GM18498 (cell line): ENCODE measurements around the gene ERBIN.
"Not testable (repeated sequence)": the region's sequence is repeated elsewhere in the genome, so short reads cannot be mapped to it uniquely, and the experiment has no call there.

Experiments
- ATAC-seq: cut with Tn5 transposase; IDR thresholded peaks from one replicate; pipeline ENCODE4 v1.9.1; 2021; ENCODE audit warnings: mild to moderate bottlenecking, moderate library complexity; ENCODE audit not compliant: unreplicated experiment

The ERBIN gene

GRCh38 chr5:65916636-65917035 is 9.7 kb upstream of the ERBIN start:
- ATAC-seq = no peak

DNA sequence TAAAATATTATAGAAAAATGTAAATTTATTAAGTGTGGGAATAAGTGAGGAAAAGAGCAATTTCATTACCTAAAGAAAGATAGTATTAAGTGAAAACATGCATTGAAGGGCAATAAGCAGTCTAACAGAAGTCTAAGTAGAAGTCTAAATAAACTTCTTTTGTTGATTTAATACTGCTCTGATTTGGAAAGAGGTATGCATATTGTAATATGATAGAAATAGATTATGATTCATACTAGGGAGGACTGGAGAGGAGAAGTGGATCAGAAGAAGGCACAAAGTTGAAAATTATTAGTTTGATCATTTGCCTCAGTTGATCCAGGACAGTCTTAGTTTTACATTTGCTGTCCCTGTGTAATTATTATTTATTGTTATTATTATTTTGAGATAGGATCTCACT is 6.6 kb upstream of the ERBIN start:
- ATAC-seq = no peak

- no peak for ATAC-seq
These were observed 3.0 kb upstream of the ERBIN start for GRCh38 chr5:65923339-65923738.

- peak; percentile 13 for ATAC-seq
These were observed 1.9 kb upstream of the ERBIN start for GRCh38 chr5:65924366-65925043.

DNA sequence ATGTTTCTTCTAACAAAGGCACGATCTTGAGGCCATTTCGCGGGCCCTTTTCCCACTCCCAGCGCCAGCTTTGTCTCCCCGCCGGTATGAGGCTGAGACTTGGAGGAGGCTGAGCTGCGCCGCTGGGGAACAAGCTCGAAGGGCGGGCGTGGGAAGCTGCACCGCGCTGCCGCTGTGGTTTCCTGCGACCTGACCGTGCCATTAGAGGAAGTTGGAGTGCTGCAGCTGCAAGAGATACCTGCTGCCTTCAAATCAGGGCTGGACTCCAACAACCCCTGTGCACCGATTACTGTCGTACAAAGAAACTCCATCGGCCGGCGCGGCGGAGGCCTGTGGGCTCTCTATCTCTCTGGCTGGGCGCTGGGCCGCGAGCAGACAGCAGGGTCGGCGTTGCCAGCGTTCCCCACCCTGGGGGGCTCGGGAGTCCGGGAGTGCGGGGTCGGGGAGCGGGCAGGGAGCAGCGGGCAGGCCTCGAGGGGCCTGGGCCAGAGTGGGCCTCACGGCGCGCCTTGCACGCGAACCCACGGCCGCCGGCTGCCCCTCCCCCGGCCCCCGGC is 1.3 kb upstream of the ERBIN start:
- ATAC-seq = peak; percentile 61

DNA sequence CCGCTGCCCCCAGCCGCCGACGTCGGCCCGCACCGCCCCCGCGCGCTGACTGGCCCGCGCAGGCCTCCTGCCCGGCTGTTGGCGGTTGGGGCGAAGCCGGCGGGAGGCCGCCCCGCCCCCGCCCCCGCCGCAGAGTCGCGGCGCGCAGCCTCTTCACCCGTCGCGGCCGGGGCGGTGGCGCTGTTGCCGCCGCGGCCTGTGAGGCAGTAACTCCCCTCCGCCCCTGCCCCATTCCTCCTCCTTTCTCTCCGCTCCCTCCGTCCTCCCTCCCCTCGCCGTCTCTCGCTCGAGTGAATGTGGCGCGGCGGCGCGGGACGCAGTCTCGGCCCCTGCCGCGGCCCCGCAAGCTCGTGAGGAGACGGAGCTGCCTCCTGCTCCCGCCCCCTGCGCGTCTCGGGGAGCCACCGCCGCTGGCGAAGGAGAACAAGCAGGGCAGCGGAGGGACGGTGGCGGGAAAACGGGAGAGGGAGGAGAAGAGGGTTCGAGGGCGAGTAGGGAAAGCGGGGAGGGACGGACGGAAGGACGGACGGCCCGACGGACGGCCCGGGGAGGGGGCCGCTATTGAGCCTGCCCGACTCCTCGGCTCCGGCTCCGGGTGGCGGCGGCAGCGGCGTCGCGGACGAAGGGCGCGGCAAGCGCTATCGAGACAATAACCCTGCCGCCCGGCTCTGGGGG is 637 bp upstream of the ERBIN start:
- peak; percentile 72 for ATAC-seq

DNA sequence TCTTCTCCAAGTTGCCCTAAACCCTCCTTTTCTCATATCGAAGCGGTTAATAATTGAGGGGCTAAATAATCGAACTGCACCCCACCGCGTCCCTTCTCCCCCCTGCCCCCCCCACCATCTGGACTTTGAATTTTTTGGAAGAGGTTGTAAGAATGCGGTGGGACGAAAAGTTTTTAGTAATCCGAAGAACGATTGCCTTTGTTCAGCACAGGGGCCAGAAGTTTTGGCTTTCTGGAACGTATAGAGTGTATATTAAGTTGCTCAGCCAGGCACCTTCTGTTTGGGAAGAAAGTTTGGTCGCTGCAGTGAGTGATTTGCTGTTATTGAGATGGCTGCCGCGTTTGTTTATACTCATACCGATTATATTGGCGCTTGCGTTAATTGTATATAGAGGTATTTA is 518 bp downstream of the ERBIN start:
- no peak for ATAC-seq

DNA sequence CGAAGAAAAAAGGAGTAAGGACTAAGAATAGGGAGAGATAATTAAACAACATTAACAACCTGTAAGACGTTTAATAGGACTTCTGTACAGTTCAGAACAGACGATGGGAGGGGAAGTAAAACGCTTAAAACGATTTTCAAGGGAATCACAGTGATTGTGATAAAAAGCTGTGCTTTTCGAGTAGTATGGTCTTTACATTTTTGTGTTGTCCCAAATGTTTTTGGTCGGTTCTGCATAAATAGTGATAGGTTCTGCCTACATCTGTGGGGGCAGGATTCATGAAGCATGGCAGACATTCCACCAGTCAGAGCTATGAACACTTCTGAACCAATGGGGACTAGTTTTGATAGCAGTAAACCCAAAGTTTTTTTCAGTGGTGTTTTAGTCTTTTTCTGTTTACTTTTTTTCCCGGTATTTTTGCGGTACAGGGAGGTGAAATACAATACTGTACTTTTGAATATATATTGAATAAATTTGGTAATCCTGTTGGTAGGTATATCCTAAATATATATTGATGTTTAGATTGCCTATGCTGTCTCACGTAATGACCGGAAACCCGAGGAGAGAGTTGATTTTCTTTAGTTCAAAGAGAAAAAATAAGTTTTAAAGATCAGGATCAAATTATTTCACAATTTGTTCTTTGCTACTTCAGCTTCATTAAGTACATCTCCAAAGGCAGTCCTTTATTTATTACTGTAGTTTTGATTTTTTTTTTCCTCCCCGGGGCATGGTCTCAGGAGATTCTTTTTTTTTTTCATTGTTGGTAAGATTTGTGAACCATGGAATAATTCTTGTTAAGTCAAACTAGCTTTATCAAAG is 1.3 kb downstream of the ERBIN start:
- ATAC-seq = peak; percentile 18

DNA sequence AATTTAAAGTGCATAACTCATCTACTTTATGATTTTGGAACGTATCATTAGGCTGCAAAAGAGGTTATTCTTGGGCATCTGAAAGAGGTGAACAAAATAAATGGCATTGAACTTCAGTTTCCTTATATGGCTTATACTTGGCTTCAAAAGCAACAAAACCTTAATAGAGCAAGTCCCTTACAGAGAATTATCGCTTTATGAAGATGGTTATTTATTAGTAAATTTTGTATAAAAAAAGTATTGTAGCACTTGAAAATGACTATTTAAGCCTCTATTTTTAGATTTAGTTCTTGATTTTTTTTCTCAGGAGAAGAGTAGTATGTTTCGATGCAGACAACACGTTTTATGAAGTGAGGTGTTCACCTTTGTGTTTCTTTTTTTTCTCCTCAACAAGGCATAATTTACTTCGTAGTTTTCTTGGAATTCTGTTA is 2.0 kb downstream of the ERBIN start:
- ATAC-seq = no peak

DNA sequence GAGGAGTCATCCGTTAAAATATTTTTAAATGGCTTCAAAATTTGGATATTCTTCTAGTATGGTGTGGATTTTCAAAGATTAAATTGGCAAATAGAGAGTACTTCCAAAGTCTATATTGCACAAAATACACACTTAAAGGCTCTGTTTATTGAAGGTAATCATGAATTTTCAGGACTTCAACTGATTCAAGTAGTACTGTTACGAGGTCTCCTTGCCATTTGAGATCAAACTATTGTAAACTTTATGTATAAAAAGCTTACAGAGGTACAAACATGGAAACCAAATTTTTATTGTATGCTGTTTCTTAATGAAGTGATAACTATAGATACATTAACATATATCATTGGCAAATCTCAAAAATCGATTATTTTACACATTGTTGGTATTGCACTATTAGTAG is 2.5 kb downstream of the ERBIN start:
- ATAC-seq = no peak

GRCh38 chr5:65932676-65933075 is 6.3 kb downstream of the ERBIN start:
- ATAC-seq = no peak

GRCh38 chr5:65933295-65933694 is 6.9 kb downstream of the ERBIN start:
- no peak for ATAC-seq

- ATAC-seq = no peak
These were observed 11.9 kb downstream of the ERBIN start for GRCh38 chr5:65938256-65938655.

GRCh38 chr5:65943771-65944170 is 17.4 kb downstream of the ERBIN start:
- ATAC-seq = no peak

GRCh38 chr5:65946198-65946745 is 19.9 kb downstream of the ERBIN start:
- no peak for ATAC-seq

- ATAC-seq = no peak
These were observed 21.9 kb downstream of the ERBIN start for GRCh38 chr5:65948115-65948747.

DNA sequence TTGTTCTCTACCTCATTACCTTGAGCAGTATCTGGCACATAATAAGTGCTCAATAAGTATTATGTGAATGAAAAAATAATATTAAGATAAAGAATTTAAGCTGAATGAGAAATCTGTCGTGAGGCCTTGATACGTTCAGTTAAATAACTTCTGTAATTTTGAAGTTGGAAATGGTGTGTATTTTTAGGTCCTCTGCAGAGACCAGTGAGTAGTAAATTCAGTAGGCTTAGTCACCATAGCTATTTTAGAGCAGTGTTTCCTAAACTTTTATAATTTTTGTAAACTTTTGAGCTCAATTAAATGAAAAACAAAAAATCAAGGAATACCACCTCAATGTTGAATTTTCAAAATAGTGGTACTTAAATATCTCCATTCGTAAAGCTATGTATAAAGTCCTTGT is 25.0 kb downstream of the ERBIN start:
- no peak for ATAC-seq

GRCh38 chr5:65952259-65952658 is 25.9 kb downstream of the ERBIN start:
- no peak for ATAC-seq

GRCh38 chr5:65954200-65954599 is 27.8 kb downstream of the ERBIN start:
- no peak for ATAC-seq

- no peak for ATAC-seq
These were observed 29.4 kb downstream of the ERBIN start for GRCh38 chr5:65955746-65956145.

- not testable (repeated sequence) for ATAC-seq
These were observed 31.3 kb downstream of the ERBIN start for GRCh38 chr5:65957703-65958102.
